Ovary (tissue), 9 donors: Measurements from ENCODE around the gene CHKA. TPM values are rescaled to one million over a fixed set of nuclear protein-coding genes. Genes with fewer than 3 reads are reported as not detected.

Experiments used
- DNase-seq, 5 donors: peaks; one replicate each; pipeline ENCODE4 v3.0.0-alpha.2; 2019 to 2020
- H3K27ac ChIP-seq, 2 donors: fragments of 200-600 bp; one replicate each; pipeline versions ENCODE4 v1.5.1 to v1.8.0; 2019 to 2022
- H3K27me3 ChIP-seq: fragments of 200-600 bp; one replicate; pipeline ENCODE4 v1.8.0; 2022
- H3K36me3 ChIP-seq: fragments of 200-600 bp; sonication (generic); one replicate; pipeline ENCODE4 v1.5.1; 2019
- H3K4me1 ChIP-seq: one replicate; pipeline ENCODE4 v1.8.1; 2013; ENCODE audit warnings: mild to moderate bottlenecking, moderate library complexity; ENCODE audit not compliant: insufficient read depth
- H3K4me3 ChIP-seq: fragments of 200-600 bp; sonication (generic); one replicate; pipeline ENCODE4 v1.5.1; 2017
- H3K9me3 ChIP-seq, 2 donors: fragments of 200-600 bp in 1 of 2; sonication (generic) in 1 of 2; one replicate each; pipeline versions ENCODE4 v1.5.1 to v1.8.1; 2013 to 2019; ENCODE audit warnings: mild to moderate bottlenecking in 1 of 2, moderate library complexity in 1 of 2
- CTCF ChIP-seq, 3 donors: fragments of 450-650 bp in 2 of 3; fragments of 200-600 bp in 1 of 3; IDR thresholded peaks; one replicate each; pipeline versions ENCODE4 v1.5.1 to v1.8.0; 2016 to 2022; ENCODE audit warnings: antibody characterized with exemption in 3 of 3, mild to moderate bottlenecking in 1 of 3
- EP300 ChIP-seq: sonication (generic); formaldehyde crosslinking; IDR thresholded peaks from one replicate; pipeline ENCODE4 v1.6.1; 2017; ENCODE audit warnings: antibody characterized with exemption
- POLR2A ChIP-seq: fragments of 450-650 bp; IDR thresholded peaks from one replicate; pipeline ENCODE4 v1.6.1; 2017; ENCODE audit warnings: antibody characterized with exemption, mild to moderate bottlenecking, moderate library complexity
- WGBS, 3 donors: extraction: QIAGEN DNeasy Blood & Tissue Kit in 1 of 3; methylation state at CpG; one replicate each; pipeline versions ENCODE4 v1.1.5 to v1.1.7; 2013 to 2017; 5-methylcytosine and 5-hydroxymethylcytosine counted together
- intact Hi-C, 4 donors: fragments of 100-400 bp; cut with DNase I; formaldehyde crosslinking; loops; one replicate each; pipeline versions ENCODE4 v1.11.0 to v1.15.1; 2022 to 2023
- polyA plus RNA-seq, 2 donors: library from polyadenylated mRNA; stranded (reverse); fragments of 200-250 nt in 1 of 2; fragments of 350-450 nt in 1 of 2; fragmentation: Illumina TruSeq in 1 of 2; extraction: RNeasy Lipid Tissue Mini Kit (QIAGEN cat#74804) in 1 of 2; gene quantifications; one replicate each; pipeline ENCODE4 v1.2.3, GENCODE V29; 2013 to 2014
- total RNA-seq, 7 donors: library from RNA; depleted of rRNA in 2 of 7; stranded (reverse); fragments of >200 nt in 2 of 7; fragmentation: NEBNext Ultra II Directional in 3 of 7; extraction: Animal tissue kit (Norgen Biotek cat#: 25700) in 3 of 7; gene quantifications; one replicate each; pipeline versions ENCODE4 v1.1.0 to v1.2.4, GENCODE V29; 2016 to 2023
- donor health status: DM: no; HTN: no; CAD: no; lungs with moderate emphysema.
- donor health status: DM: no; HTN: no; CAD: no.
- donor health status: Bipolar disorder and iron deficiency.
- donor health status: DM: yes; HTN: yes; CAD: no.
- donor health status: DM: no; HTN: no; CAD: no.
- donor health status: DM: yes; HTN: yes; CAD: no.

CHKA gene
- total and polyA plus RNA-seq, 9 donors: 15.6 to 45.3 (median 30.5) TPM

- Histone ChIP-seq H3K27ac (peak overlapping the region in 1 of 2 donors; percentile 24), H3K9me3 (no peaks in the 10 kb centered on the region), H3K4me1 (peaks cover 6% of the 10 kb centered on the region), H3K27me3 (no peaks in the 10 kb centered on the region), H3K4me3 (no peak overlapping the region), H3K36me3 (no peaks in the 10 kb centered on the region)
- 77 to 85% (median 79%) methylated on average over 3 to 4 of the region's 4 CpGs for WGBS, 3 donors
- TF ChIP-seq EP300: no peak
- no peak for DNase-seq
- intact Hi-C loops: no loop called here
These were observed 4.0 kb upstream of the CHKA start for GRCh38 chr11:68125164-68125563.

- intact Hi-C loops: loop anchor here in 1 of 4 donors (5.0 kb wide), 1 partner anchor 86 kb away; the partner anchor contains the start of gene TCIRG1
- WGBS, 3 donors: 67 to 82% (median 73%) methylated on average over 9 of the region's 9 CpGs
These were observed 1.9 kb upstream of the CHKA start for GRCh38 chr11:68122936-68123539.

GRCh38 chr11:68120273-68121066 is 718 bp downstream of the CHKA start:
- intact Hi-C loops: loop anchor here in 1 of 4 donors (5.0 kb wide), 1 partner anchor 83 kb away; the partner anchor contains the start of gene TCIRG1
- DNase-seq: peak; percentile 48 to 70 (median 65)
- H3K27ac ChIP-seq: peak overlapping the region; percentile 75 to 100
- no peaks in the 10 kb centered on the region for H3K36me3 ChIP-seq
- no peaks in the 10 kb centered on the region for H3K9me3 ChIP-seq
- TF ChIP-seq CTCF (IDR thresholded peaks at IDR 0.05) (no peak), POLR2A (no peak)
- H3K4me1 ChIP-seq: peaks cover 11% of the 10 kb centered on the region
- WGBS, 3 donors: 1 to 3% (median 2%) methylated on average over 23 to 73 of the region's 73 CpGs
- peak overlapping the region; percentile 66 for H3K4me3 ChIP-seq
- H3K27me3 ChIP-seq: no peaks in the 10 kb centered on the region

More at GRCh38 chr11:68122936-68123539, 1.9 kb upstream of the CHKA start:
- peak overlapping the region in 1 of 2 donors; percentile 43 for H3K27ac ChIP-seq
- H3K9me3 ChIP-seq: no peaks in the 10 kb centered on the region
- H3K36me3 ChIP-seq: no peaks in the 10 kb centered on the region
- TF ChIP-seq EP300 (no peak), CTCF (IDR thresholded peaks at IDR 0.05) (no peak), POLR2A (no peak)
- H3K4me3 ChIP-seq: no peak overlapping the region
- no peaks in the 10 kb centered on the region for H3K27me3 ChIP-seq
- no peak for DNase-seq
- peaks cover 14% of the 10 kb centered on the region for H3K4me1 ChIP-seq

- H3K9me3 ChIP-seq: no peaks in the 10 kb centered on the region
- no peak for TF ChIP-seq EP300
- TF ChIP-seq CTCF (IDR thresholded peaks at IDR 0.05): no peak
- TF ChIP-seq POLR2A: no peak
- DNase-seq: no peak
- H3K27me3 ChIP-seq: no peaks in the 10 kb centered on the region
- no peak overlapping the region for H3K4me3 ChIP-seq
- H3K36me3 ChIP-seq: no peaks in the 10 kb centered on the region
- WGBS, 3 donors: 32 to 42% (median 40%) methylated on average over 4 of the region's 4 CpGs
- H3K27ac ChIP-seq: peak overlapping the region in 1 of 2 donors; percentile 44
- intact Hi-C loops: loop anchor here in 3 of 4 donors (5.0 to 10.0 kb wide), 3 partner anchors 74 to 86 kb away; partner anchors contain the start of gene TCIRG1 (in 1 of the 3)
- H3K4me1 ChIP-seq: peaks cover 11% of the 10 kb centered on the region
These were observed 2.3 kb downstream of the CHKA start for GRCh38 chr11:68118706-68119448.
